Hindlimb muscle (tissue), 1 donor: ENCODE measurements around the gene CCDC146. TPM values are rescaled to one million over a fixed set of nuclear protein-coding genes. Genes with fewer than 3 reads are reported as not detected.
"Not testable (repeated sequence)": the region's sequence is repeated elsewhere in the genome, so short reads cannot be mapped to it uniquely, and the experiment has no call there.

Source experiments
- DNase-seq: peaks from one replicate; pipeline ENCODE4 v3.0.0-alpha.2; 2013
- polyA plus RNA-seq: library from polyadenylated mRNA; unstranded; fragments of 120-200 nt; gene quantifications from one replicate; pipeline ENCODE4 v1.2.1, GENCODE V29; 2013; ENCODE audit not compliant: insufficient read length

The CCDC146 gene
- 7.6 TPM for polyA plus RNA-seq

GRCh38 chr7:77121860-77122681 is at the start of gene CCDC146:
Gene CCDC146 (plus strand): TSS chr7:77122615. CDS start chr7:77167669, 45,054 bp downstream.
- DNase-seq, result peak; percentile 94

- DNase-seq, result not testable (repeated sequence)
Measured at GRCh38 chr7:77074786-77075396, 47.5 kb upstream of the CCDC146 start.

- DNase-seq, result not testable (repeated sequence)
Measured at GRCh38 chr7:77077060-77077459, 45.4 kb upstream of the CCDC146 start.

- not testable (repeated sequence) for DNase-seq
Measured at GRCh38 chr7:77079112-77079511, 43.3 kb upstream of the CCDC146 start.

- DNase-seq, result not testable (repeated sequence)
Measured at GRCh38 chr7:77079624-77080023, 42.8 kb upstream of the CCDC146 start.

- DNase-seq, result not testable (repeated sequence)
Measured at GRCh38 chr7:77080236-77080635, 42.2 kb upstream of the CCDC146 start.

- not testable (repeated sequence) for DNase-seq
Measured at GRCh38 chr7:77082192-77082591, 40.2 kb upstream of the CCDC146 start.

GRCh38 chr7:77092301-77092700 is 30.1 kb upstream of the CCDC146 start:
- not testable (repeated sequence) for DNase-seq

- DNase-seq, result not testable (repeated sequence)
Measured at GRCh38 chr7:77100501-77100900, 21.9 kb upstream of the CCDC146 start.

GRCh38 chr7:77101187-77101586 is 21.2 kb upstream of the CCDC146 start:
- not testable (repeated sequence) for DNase-seq

GRCh38 chr7:77102671-77103070 is 19.7 kb upstream of the CCDC146 start:
- DNase-seq, result not testable (repeated sequence)

- DNase-seq, result not testable (repeated sequence)
Measured at GRCh38 chr7:77105904-77106303, 16.5 kb upstream of the CCDC146 start.

GRCh38 chr7:77107659-77108058 is 14.8 kb upstream of the CCDC146 start:
- not testable (repeated sequence) for DNase-seq

- not testable (repeated sequence) for DNase-seq
Measured at GRCh38 chr7:77108362-77108761, 14.1 kb upstream of the CCDC146 start.

- not testable (repeated sequence) for DNase-seq
Measured at GRCh38 chr7:77112719-77113306, 9.6 kb upstream of the CCDC146 start.

- not testable (repeated sequence) for DNase-seq
Measured at GRCh38 chr7:77125486-77125885, 3.1 kb downstream of the CCDC146 start.

- DNase-seq, result not testable (repeated sequence)
Measured at GRCh38 chr7:77127009-77127408, 4.6 kb downstream of the CCDC146 start.

GRCh38 chr7:77128582-77129410 is 6.4 kb downstream of the CCDC146 start:
- not testable (repeated sequence) for DNase-seq

GRCh38 chr7:77131781-77132180 is 9.4 kb downstream of the CCDC146 start:
- DNase-seq, result not testable (repeated sequence)

- DNase-seq, result not testable (repeated sequence)
Measured at GRCh38 chr7:77138668-77139067, 16.3 kb downstream of the CCDC146 start.

GRCh38 chr7:77140291-77140690 is 17.9 kb downstream of the CCDC146 start:
- not testable (repeated sequence) for DNase-seq

GRCh38 chr7:77152232-77152631 is 29.8 kb downstream of the CCDC146 start:
- DNase-seq, result not testable (repeated sequence)
